Mucosa of rectum (tissue), 2 donors: Measurements from ENCODE around the gene CCDC91.

Experiments
- H3K27ac ChIP-seq, 2 donors: one replicate each; pipeline ENCODE4 v1.7.0; 2013; ENCODE audit warnings: inconsistent platforms in 2 of 2, low read depth in 2 of 2, low read length in 2 of 2
- H3K27me3 ChIP-seq, 2 donors: one replicate each; pipeline ENCODE4 v1.7.0; 2013; ENCODE audit warnings: low read length in 2 of 2; ENCODE audit not compliant: control insufficient read depth in 2 of 2, insufficient read depth in 2 of 2
- H3K36me3 ChIP-seq, 2 donors: one replicate each; pipeline ENCODE4 v1.7.0; 2013; ENCODE audit warnings: low read length in 2 of 2; ENCODE audit not compliant: control insufficient read depth in 2 of 2, insufficient read depth in 2 of 2
- H3K4me1 ChIP-seq, 2 donors: one replicate each; pipeline ENCODE4 v1.7.0; 2013; ENCODE audit warnings: low read length in 2 of 2, mild to moderate bottlenecking in 1 of 2; ENCODE audit not compliant: control insufficient read depth in 2 of 2, insufficient read depth in 2 of 2
- H3K4me3 ChIP-seq, 2 donors: one replicate each; pipeline ENCODE4 v1.7.0; 2013; ENCODE audit warnings: low read length in 2 of 2
- H3K9ac ChIP-seq, 2 donors: one replicate each; pipeline ENCODE4 v1.7.0; 2013; ENCODE audit warnings: low read length in 2 of 2, low read depth in 1 of 2, mild to moderate bottlenecking in 1 of 2
- H3K9me3 ChIP-seq, 2 donors: one replicate each; pipeline ENCODE4 v1.7.0; 2013; ENCODE audit warnings: low read length in 2 of 2; ENCODE audit not compliant: control insufficient read depth in 2 of 2
- donor health status: healthy.
- donor health status: Normal muscosa, but diverticular disease.

CCDC91 gene

DNA sequence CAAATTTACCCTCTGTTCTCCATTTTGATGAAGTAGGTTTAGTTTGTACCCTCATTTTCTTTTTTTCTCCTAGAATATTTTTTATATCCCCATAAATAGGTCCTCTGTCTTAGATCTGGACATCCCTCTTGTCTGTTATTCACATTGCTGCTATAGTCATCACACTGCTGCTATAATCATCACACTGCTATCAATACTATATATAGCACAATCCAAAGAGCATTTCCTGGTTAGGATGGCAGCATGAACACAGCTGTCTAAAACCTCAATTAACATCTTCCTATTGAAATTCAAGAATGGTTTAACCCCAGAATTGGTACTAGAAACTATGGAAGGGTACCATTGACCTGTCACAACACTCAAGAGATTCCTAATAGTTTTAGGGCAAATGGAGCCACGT lies 27.6 kb upstream of the CCDC91 start:
- H3K9me3 ChIP-seq: no peaks in the 10 kb centered on the region
- H3K4me1 ChIP-seq: no peaks in the 10 kb centered on the region
- H3K27me3 ChIP-seq: no peaks in the 10 kb centered on the region
- no peak overlapping the region for H3K9ac ChIP-seq
- no peak overlapping the region for H3K4me3 ChIP-seq
- no peaks in the 10 kb centered on the region for H3K36me3 ChIP-seq
- no peak overlapping the region for H3K27ac ChIP-seq

DNA sequence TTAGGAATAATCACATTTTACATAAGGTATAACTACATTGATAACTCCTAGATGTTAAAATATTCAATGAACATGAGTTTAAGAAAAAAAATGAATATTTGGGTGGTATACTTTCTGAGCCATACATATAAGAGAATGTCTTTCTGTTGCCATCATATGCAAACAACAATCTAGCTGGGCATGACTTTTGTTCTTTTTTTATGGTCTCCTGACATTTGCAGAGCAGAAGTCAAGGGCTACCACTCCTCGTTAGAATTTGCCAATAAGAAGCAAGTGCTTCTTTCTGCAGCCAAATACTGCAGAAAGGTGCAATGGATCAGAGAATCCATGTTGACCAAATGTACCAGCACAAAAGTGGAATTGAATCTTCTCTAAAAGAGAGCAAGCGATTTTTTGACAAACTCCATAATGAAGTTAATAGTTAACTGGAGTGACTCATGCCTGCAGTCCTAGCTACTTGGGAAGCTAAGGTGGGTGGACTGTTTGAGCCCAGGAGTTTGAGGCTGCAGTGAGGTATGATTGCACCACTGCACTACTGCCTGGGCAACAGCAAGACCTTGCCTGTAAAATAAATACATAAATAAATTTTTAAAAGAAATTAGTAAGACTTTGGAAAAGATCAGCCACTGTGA lies 25.5 kb upstream of the CCDC91 start:
- no peak overlapping the region for H3K9ac ChIP-seq
- H3K9me3 ChIP-seq: no peaks in the 10 kb centered on the region
- no peak overlapping the region for H3K27ac ChIP-seq
- no peaks in the 10 kb centered on the region for H3K27me3 ChIP-seq
- H3K4me1 ChIP-seq: no peaks in the 10 kb centered on the region
- H3K36me3 ChIP-seq: no peaks in the 10 kb centered on the region
- peak overlapping the region in 1 of 2 donors; percentile 33 for H3K4me3 ChIP-seq

DNA sequence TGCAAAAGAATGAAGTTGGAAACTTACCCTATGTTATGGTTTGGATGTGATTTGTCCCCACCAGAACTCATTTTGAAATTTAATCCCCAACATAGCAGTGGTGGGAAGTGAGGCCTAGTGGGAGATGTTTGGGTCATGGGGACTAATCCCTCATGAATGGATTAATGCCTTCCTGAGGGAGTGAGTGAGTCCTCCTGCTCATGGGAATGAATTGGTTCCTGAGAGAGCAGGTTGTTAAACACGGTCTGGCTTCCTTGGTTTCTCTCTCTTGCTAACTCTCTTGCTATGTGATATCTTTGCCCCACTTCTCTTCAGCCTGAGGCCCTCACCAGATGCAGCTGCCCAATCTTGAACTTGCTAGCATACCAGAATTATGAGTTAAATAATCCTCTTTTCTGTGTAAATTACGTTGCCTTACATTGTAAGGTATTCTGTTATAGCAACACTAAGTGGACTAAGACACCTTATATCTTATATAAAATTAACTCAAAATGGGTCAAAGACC lies 22.2 kb upstream of the CCDC91 start:
- Histone ChIP-seq H3K9ac (no peak overlapping the region), H3K4me1 (no peaks in the 10 kb centered on the region), H3K36me3 (no peaks in the 10 kb centered on the region), H3K4me3 (no peak overlapping the region), H3K27ac (no peak overlapping the region), H3K27me3 (no peaks in the 10 kb centered on the region), H3K9me3 (no peaks in the 10 kb centered on the region)

DNA sequence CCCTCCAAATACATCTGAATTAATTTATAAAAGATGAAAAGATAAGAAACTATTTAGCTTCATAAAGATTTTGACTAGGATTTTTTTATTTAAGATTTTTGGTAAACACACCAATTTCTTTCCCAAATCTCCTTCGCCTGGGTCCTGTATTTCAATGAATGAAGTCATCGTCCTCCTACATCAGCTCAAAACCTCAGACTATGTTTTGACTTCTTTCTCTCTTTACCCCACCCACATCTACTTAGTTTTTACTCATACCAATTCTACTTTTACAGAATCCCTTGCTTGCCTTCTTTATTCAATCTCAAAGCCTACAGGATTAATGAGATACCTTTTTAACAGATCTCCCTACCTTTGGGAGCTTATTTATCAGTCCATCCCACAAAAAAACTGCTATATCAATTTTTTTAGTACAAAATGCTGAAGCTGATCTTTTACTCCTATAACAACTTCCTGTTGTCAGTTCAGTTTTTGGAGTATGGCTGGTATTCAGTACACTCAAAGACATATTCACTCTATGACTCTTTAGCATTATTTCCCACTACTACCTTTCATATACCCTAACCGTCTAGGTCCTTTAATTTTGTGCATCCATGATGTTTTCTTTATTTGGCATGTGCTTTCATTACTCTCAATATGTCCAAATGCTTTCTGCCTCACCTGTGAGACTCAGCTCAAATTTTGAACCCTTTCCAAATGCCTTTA lies 18.7 kb upstream of the CCDC91 start:
- Histone ChIP-seq H3K27ac (no peak overlapping the region), H3K36me3 (no peaks in the 10 kb centered on the region), H3K27me3 (no peaks in the 10 kb centered on the region), H3K4me1 (no peaks in the 10 kb centered on the region), H3K4me3 (no peak overlapping the region), H3K9ac (no peak overlapping the region), H3K9me3 (no peaks in the 10 kb centered on the region)

DNA sequence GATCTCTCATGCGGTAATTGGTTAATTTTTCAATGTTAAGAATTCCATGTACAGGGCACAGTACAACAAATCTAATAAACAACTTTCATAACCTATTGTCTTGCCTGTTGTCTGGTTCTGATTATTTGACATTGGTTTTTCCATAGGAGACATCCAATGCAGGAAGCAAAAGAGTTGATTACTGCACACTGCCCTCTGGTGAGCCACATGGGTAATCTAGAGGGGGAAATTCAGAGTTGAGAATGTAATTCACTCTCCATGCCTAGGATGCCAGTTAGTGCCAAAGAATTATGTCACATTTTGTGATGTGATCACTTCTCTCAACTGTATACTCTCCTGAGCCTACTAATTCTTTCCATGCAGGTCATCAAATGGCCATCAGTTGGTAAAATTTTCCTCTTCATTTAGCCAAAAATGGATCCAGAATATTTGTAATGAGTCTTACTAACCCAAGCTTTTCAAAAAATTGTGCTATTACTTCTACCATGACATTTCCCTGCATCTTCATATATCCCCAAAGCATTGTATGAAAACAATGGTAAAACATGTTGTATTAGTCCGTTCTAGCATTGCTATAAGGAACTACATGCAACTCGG lies 17.7 kb upstream of the CCDC91 start:
- Histone ChIP-seq H3K4me3 (no peak overlapping the region), H3K27ac (no peak overlapping the region), H3K27me3 (no peaks in the 10 kb centered on the region), H3K36me3 (no peaks in the 10 kb centered on the region), H3K9me3 (no peaks in the 10 kb centered on the region), H3K9ac (no peak overlapping the region), H3K4me1 (no peaks in the 10 kb centered on the region)

DNA sequence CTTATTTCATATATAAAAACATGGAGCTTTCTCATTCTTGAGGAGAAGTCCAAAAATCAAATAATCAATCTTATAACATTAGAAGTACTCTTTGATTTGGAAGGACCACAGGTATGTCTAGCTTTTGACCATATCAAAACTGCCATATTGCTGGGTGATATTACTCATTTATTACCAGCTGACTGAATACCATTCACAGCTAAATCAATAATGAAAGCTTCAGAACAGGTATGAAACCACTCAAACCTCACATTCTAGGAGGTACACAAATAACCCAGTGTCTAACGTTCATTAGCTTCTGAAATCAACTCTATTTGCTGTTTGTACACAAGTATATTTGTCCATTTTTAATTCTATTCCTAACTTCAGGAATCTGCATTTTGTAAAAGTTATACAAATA lies 16.8 kb upstream of the CCDC91 start:
- no peaks in the 10 kb centered on the region for H3K9me3 ChIP-seq
- no peaks in the 10 kb centered on the region for H3K27me3 ChIP-seq
- no peak overlapping the region for H3K9ac ChIP-seq
- no peaks in the 10 kb centered on the region for H3K36me3 ChIP-seq
- no peaks in the 10 kb centered on the region for H3K4me1 ChIP-seq
- no peak overlapping the region for H3K27ac ChIP-seq
- no peak overlapping the region for H3K4me3 ChIP-seq

DNA sequence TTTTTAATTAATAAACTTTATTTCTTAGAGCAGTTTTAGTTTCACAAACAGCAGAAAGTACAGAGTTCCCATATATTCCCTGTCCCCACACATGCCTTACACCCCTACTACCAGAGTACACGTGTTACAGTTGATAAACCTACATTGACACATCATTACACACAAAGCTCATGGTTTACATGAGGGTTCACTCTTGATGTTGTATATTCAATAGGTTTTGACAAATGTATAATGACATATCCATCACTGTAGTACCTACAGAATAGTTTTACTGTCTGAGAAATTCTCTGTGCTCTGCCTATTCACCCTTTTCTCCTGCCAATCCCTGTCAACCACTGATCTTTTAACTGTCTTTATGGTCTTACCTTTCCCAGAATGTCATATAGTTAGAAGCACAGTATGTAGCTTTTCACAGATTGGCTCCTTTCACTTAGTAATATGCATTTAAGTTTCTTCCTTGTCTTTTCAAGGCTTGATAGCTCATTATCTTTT lies 15.1 kb upstream of the CCDC91 start:
- H3K36me3 ChIP-seq: no peaks in the 10 kb centered on the region
- H3K9me3 ChIP-seq: no peaks in the 10 kb centered on the region

DNA sequence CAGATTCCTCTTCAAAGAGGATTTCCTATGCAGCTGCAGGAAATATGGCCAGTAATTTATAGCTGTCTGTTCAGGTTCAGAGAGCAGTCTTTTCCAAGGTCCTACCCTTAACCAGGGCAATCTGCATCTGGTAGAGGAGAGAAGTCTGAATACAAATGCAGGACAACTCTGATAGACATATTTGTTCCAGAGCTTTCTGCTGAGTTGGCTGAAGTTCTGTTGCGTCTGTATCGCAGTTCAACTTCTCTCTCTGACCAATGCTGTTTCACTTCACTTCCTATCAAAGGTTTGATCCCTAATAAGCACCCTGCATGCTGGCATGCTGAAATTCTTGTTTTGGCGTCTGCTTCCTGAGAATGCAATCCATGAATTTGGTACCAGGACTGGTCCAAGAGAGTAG lies 14.0 kb upstream of the CCDC91 start:
- Histone ChIP-seq H3K27ac (no peak overlapping the region), H3K4me1 (no peaks in the 10 kb centered on the region), H3K27me3 (no peaks in the 10 kb centered on the region), H3K4me3 (no peak overlapping the region), H3K9ac (no peak overlapping the region), H3K36me3 (no peaks in the 10 kb centered on the region), H3K9me3 (no peaks in the 10 kb centered on the region)

More for the DNA sequence above, 15.1 kb upstream of the CCDC91 start:
- no peak overlapping the region for H3K27ac ChIP-seq
- H3K9ac ChIP-seq: no peak overlapping the region
- H3K4me3 ChIP-seq: no peak overlapping the region
- no peaks in the 10 kb centered on the region for H3K27me3 ChIP-seq
- no peaks in the 10 kb centered on the region for H3K4me1 ChIP-seq

DNA sequence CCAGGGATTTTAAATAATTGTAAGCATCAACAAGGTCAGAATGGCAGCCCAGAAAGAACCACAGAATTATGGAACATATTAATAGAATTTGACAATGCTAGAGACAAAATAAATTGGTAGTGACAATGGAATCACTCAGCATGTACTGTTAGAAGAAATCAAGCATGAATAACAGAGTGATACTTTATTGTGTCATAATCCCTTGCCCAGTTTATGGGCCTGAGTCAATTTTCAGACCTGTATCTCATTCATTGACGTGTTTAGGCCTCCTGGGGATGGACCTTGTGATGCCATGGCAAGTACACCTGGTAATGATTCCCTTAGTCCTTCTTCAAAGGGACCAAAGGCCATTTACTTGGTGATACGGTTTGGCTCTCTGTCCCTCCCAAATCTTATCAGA lies 12.8 kb upstream of the CCDC91 start:
- no peaks in the 10 kb centered on the region for H3K4me1 ChIP-seq
- no peaks in the 10 kb centered on the region for H3K36me3 ChIP-seq
- no peak overlapping the region for H3K9ac ChIP-seq
- no peak overlapping the region for H3K27ac ChIP-seq
- no peak overlapping the region for H3K4me3 ChIP-seq
- H3K9me3 ChIP-seq: no peaks in the 10 kb centered on the region
- H3K27me3 ChIP-seq: no peaks in the 10 kb centered on the region

DNA sequence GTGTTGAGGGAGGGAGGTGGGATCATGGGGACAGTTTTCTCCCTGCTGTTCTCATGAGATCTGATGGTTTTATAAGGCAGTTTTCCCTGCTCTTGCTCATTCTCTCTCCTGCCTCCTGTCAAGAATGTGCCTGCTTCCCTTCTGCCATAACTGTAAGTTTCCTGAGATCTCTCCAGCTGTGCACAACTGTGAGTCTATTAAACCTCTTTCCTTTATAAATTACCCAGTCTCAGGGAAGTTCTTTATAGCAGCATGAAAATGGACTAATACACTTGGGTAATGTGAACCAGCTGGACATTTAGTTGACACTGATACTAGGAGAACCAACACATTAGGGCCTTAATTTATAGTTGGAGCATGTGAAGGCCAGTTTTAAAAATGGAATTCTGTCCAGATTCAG lies 12.4 kb upstream of the CCDC91 start:
- no peaks in the 10 kb centered on the region for H3K9me3 ChIP-seq
- no peak overlapping the region for H3K9ac ChIP-seq
- no peaks in the 10 kb centered on the region for H3K27me3 ChIP-seq
- H3K36me3 ChIP-seq: no peaks in the 10 kb centered on the region
- H3K4me1 ChIP-seq: no peaks in the 10 kb centered on the region
- no peak overlapping the region for H3K4me3 ChIP-seq
- no peak overlapping the region for H3K27ac ChIP-seq
